Chondrocyte (in vitro differentiated cells): ENCODE results near the gene NOM1. TPM values are rescaled to one million over a fixed set of nuclear protein-coding genes. Genes with fewer than 3 reads are reported as not detected.

ENCODE experiments used
- DNase-seq: peaks from one replicate; pipeline ENCODE4 v3.0.0; 2021; ENCODE audit warnings: mixed read lengths, low spot score
- H3K27ac Mint-ChIP-seq: one replicate; pipeline ENCODE4 v1.8.0; 2021; ENCODE audit warnings: mild to moderate bottlenecking, moderate library complexity, mixed read lengths; ENCODE audit not compliant: unreplicated experiment
- H3K27me3 Mint-ChIP-seq: 2 replicates; pipeline ENCODE4 v1.8.0; 2021; ENCODE audit warnings: low read depth, mixed read lengths
- H3K36me3 Mint-ChIP-seq: 2 replicates; pipeline ENCODE4 v1.8.0; 2021; ENCODE audit warnings: low read depth, mixed read lengths
- H3K4me1 Mint-ChIP-seq: 2 replicates; pipeline ENCODE4 v1.8.0; 2021; ENCODE audit warnings: low read depth, mild to moderate bottlenecking, mixed read lengths
- H3K4me3 Mint-ChIP-seq: one replicate; pipeline ENCODE4 v1.8.0; 2021; ENCODE audit warnings: mild to moderate bottlenecking, moderate library complexity, mixed read lengths; ENCODE audit not compliant: unreplicated experiment
- H3K9me3 Mint-ChIP-seq: 2 replicates; pipeline ENCODE4 v1.8.0; 2021; ENCODE audit warnings: low read depth, mixed read lengths
- CTCF ChIP-seq: fragments of 200-600 bp; sonication (generic); IDR thresholded peaks from 2 replicates; pipeline ENCODE4 v1.5.0; 2021; ENCODE audit warnings: antibody characterized with exemption, mild to moderate bottlenecking, moderate library complexity
- total RNA-seq: library from RNA; stranded (reverse); gene quantifications from 3 replicates; pipeline ENCODE4 v1.2.1, GENCODE V29; 2021

The NOM1 gene
- total RNA-seq, 1 donor from 2014 or later, result 16.9 TPM

GRCh38 chr7:157002819-157003421 lies 53.4 kb downstream of the NOM1 start:
- peaks cover 68% of the 10 kb centered on the region for H3K27me3 Mint-ChIP-seq
- no peak for DNase-seq
- no peak for TF ChIP-seq CTCF

GRCh38 chr7:157003445-157003755 lies 53.9 kb downstream of the NOM1 start:
- no peak for DNase-seq
- Mint-ChIP-seq H3K27ac (no peak overlapping the region), H3K4me1 (peaks cover 19% of the 10 kb centered on the region), H3K27me3 (peaks cover 67% of the 10 kb centered on the region), H3K9me3 (no peaks in the 10 kb centered on the region), H3K4me3 (no peak overlapping the region), H3K36me3 (peaks cover 2% of the 10 kb centered on the region)
- TF ChIP-seq CTCF, result no peak

More at GRCh38 chr7:157002819-157003421, 53.4 kb downstream of the NOM1 start:
- Mint-ChIP-seq H3K36me3 (peaks cover 2% of the 10 kb centered on the region), H3K4me3 (no peak overlapping the region), H3K9me3 (no peaks in the 10 kb centered on the region), H3K4me1 (peaks cover 19% of the 10 kb centered on the region), H3K27ac (no peak overlapping the region)

- no peak for DNase-seq
- Mint-ChIP-seq H3K9me3 (no peaks in the 10 kb centered on the region), H3K4me1 (peaks cover 19% of the 10 kb centered on the region), H3K27ac (no peak overlapping the region), H3K36me3 (peaks cover 2% of the 10 kb centered on the region), H3K4me3 (no peak overlapping the region), H3K27me3 (peaks cover 65% of the 10 kb centered on the region)
- no peak for TF ChIP-seq CTCF
Observed at GRCh38 chr7:157003756-157004520, 54.4 kb downstream of the NOM1 start.

GRCh38 chr7:157004521-157005455 lies 55.3 kb downstream of the NOM1 start:
- H3K27me3 Mint-ChIP-seq, result peaks cover 65% of the 10 kb centered on the region
- H3K9me3 Mint-ChIP-seq, result no peaks in the 10 kb centered on the region
- H3K4me3 Mint-ChIP-seq, result no peak overlapping the region
- H3K27ac Mint-ChIP-seq, result no peak overlapping the region
- TF ChIP-seq CTCF, result no peak
- no peak for DNase-seq
- peaks cover 23% of the 10 kb centered on the region for H3K4me1 Mint-ChIP-seq
- peaks cover 2% of the 10 kb centered on the region for H3K36me3 Mint-ChIP-seq
